Astrocyte (in vitro differentiated cells and primary cell): Measurements from ENCODE around the gene TLN1. TPM values are rescaled to one million over a fixed set of nuclear protein-coding genes. Genes with fewer than 3 reads are reported as not detected.

Experiments
- DNase-seq: peaks from one replicate; pipeline ENCODE4 v3.0.0-alpha.2; 2010; ENCODE audit warnings: low read depth
- FAIRE-seq: peaks from 2 replicates; lab custom pipeline; 2011; peaks lifted over from hg19 to GRCh38; lab: Jason Lieb, UNC
- H2AFZ ChIP-seq: 2 replicates; pipeline ENCODE4 v1.6.0; 2012; ENCODE audit warnings: low read depth, low read length, inconsistent platforms
- H3K27ac ChIP-seq: 2 replicates; pipeline ENCODE4 v1.5.1; 2011; ENCODE audit warnings: low read depth, low read length, inconsistent platforms
- H3K27me3 ChIP-seq: 2 replicates; pipeline ENCODE4 v1.6.0; 2011; ENCODE audit warnings: low read length, inconsistent platforms; ENCODE audit not compliant: insufficient read depth
- H3K36me3 ChIP-seq: 2 replicates; pipeline ENCODE4 v1.5.1; 2011; ENCODE audit warnings: low read length, inconsistent platforms; ENCODE audit not compliant: insufficient read depth
- H3K4me1 ChIP-seq: 2 replicates; pipeline ENCODE4 v1.5.1; 2011; ENCODE audit warnings: low read length, inconsistent platforms; ENCODE audit not compliant: insufficient read depth
- H3K4me2 ChIP-seq: 2 replicates; pipeline ENCODE4 v1.6.0; 2012; ENCODE audit warnings: low read length, inconsistent platforms
- H3K4me3 ChIP-seq: 2 replicates; pipeline ENCODE4 v1.5.1; 2011; ENCODE audit warnings: low read depth, mild to moderate bottlenecking, low read length, inconsistent platforms; ENCODE audit not compliant: insufficient read depth
- H3K79me2 ChIP-seq: 2 replicates; pipeline ENCODE4 v1.6.0; 2012; ENCODE audit warnings: mild to moderate bottlenecking, low read length, inconsistent platforms; ENCODE audit not compliant: insufficient read depth
- H3K9ac ChIP-seq: 2 replicates; pipeline ENCODE4 v1.6.0; 2012; ENCODE audit warnings: mild to moderate bottlenecking, low read length, inconsistent platforms
- H3K9me3 ChIP-seq: 2 replicates; pipeline ENCODE4 v1.5.1; 2012; ENCODE audit warnings: low read depth, mild to moderate bottlenecking, low read length, inconsistent platforms; ENCODE audit not compliant: insufficient read depth
- H4K20me1 ChIP-seq: 2 replicates; pipeline ENCODE4 v1.6.0; 2012; ENCODE audit warnings: low read length, inconsistent platforms; ENCODE audit not compliant: insufficient read depth
- H3K27ac Mint-ChIP-seq: one replicate; pipeline ENCODE4 v1.8.0; 2021; ENCODE audit warnings: mild to moderate bottlenecking, mixed read lengths; ENCODE audit not compliant: unreplicated experiment
- H3K27me3 Mint-ChIP-seq: one replicate; pipeline ENCODE4 v1.8.0; 2021; ENCODE audit warnings: low read depth, mixed read lengths; ENCODE audit not compliant: unreplicated experiment
- H3K36me3 Mint-ChIP-seq: one replicate; pipeline ENCODE4 v1.8.0; 2021; ENCODE audit warnings: low read depth, mixed read lengths; ENCODE audit not compliant: unreplicated experiment
- H3K4me1 Mint-ChIP-seq: one replicate; pipeline ENCODE4 v1.8.0; 2021; ENCODE audit warnings: low read depth, mixed read lengths; ENCODE audit not compliant: unreplicated experiment
- H3K4me3 Mint-ChIP-seq: one replicate; pipeline ENCODE4 v1.8.0; 2021; ENCODE audit warnings: mild to moderate bottlenecking, moderate library complexity, mixed read lengths; ENCODE audit not compliant: unreplicated experiment
- H3K9me3 Mint-ChIP-seq: one replicate; pipeline ENCODE4 v1.8.0; 2021; ENCODE audit warnings: mild to moderate bottlenecking, mixed read lengths; ENCODE audit not compliant: unreplicated experiment
- CTCF ChIP-seq: IDR thresholded peaks from 2 replicates; pipeline ENCODE4 v1.5.1; 2011; ENCODE audit warnings: low read depth, mild to moderate bottlenecking, inconsistent platforms, low read length, moderate library complexity; ENCODE audit not compliant: insufficient read depth
- EZH2 ChIP-seq: IDR thresholded peaks from 2 replicates; pipeline ENCODE4 v1.6.1; 2012; ENCODE audit warnings: mild to moderate bottlenecking, low read length, inconsistent platforms; ENCODE audit not compliant: insufficient read depth
- total RNA-seq: library from RNA; stranded (reverse); gene quantifications from 2 replicates; pipeline ENCODE4 v1.2.1, GENCODE V29; 2021

The TLN1 gene
- total RNA-seq, 1 donor from 2014 or later: 525 TPM

DNA sequence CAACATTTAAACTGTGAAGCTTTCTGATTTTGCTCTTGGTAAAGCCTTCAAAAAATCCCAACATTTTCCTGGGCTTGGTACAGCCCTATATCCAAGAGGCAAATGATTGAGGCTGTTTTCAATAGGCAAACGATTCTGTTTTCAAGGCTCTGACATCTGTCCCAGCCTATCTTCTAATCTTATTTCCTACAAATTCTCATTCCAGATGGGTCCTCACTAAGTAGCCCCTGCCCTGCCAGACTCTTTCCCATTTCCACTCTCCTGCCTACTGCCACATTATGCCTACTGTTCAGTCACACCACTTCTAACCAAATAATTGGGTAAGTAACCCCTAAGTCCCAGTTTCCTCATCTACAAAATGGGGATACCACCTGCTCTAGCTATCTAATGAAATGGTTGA lies 13.6 kb upstream of the TLN1 start:
- peak overlapping the region; percentile 83 for H3K4me3 Mint-ChIP-seq

DNA sequence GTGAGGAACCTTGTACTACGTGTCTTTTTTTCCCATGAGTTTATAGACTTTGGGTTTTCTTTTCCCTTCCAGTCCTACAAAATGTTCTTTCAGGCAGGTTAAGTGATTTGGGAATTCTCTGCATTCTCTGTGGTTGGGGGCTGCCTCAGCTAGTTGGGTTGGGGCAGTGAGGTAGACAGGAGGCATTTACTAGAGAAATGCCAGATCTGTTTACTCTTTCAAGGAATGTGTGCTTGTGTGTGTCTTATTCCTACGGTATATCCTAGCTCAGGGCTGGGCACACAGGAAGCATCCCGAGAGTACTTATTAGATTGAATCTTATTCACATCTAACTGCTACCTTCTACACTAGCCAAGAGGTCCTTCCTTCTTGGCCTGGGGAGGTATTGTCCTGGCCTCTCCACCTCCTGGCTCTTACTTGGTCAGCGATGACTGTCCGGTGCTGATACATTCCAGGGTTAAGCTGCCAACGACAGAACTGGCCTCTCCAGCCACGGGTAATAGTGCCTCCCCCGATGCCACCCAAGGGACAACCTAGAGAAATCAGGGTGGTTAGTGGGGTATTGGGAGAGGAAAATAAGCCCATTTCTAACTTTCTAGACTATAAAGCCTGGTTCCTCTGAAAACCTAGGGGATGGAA lies 12.0 kb upstream of the TLN1 start:
- Histone ChIP-seq H3K4me2 (no peak overlapping the region), H3K36me3 (peaks cover 38% of the 10 kb centered on the region), H3K9ac (no peak overlapping the region), H3K9me3 (no peaks in the 10 kb centered on the region), H2AFZ (no peak overlapping the region), H3K79me2 (peaks cover 63% of the 10 kb centered on the region), H4K20me1 (peaks cover 68% of the 10 kb centered on the region), H3K27ac (no peak overlapping the region), H3K27me3 (no peaks in the 10 kb centered on the region), H3K4me1 (peaks cover 19% of the 10 kb centered on the region), H3K4me3 (no peak overlapping the region)
- Mint-ChIP-seq H3K4me3 (no peak overlapping the region), H3K27ac (no peak overlapping the region), H3K9me3 (no peaks in the 10 kb centered on the region), H3K4me1 (peaks cover 22% of the 10 kb centered on the region), H3K27me3 (no peaks in the 10 kb centered on the region), H3K36me3 (peaks cover 37% of the 10 kb centered on the region)
- TF ChIP-seq EZH2 (no peak), CTCF (no peak)
- FAIRE-seq (no peak), DNase-seq (no peak)

More for the DNA sequence above, 13.6 kb upstream of the TLN1 start:
- Mint-ChIP-seq H3K36me3 (peaks cover 33% of the 10 kb centered on the region), H3K4me1 (peaks cover 22% of the 10 kb centered on the region), H3K27me3 (no peaks in the 10 kb centered on the region), H3K27ac (no peak overlapping the region), H3K9me3 (no peaks in the 10 kb centered on the region)
- Histone ChIP-seq H3K9ac (no peak overlapping the region), H3K4me1 (peaks cover 26% of the 10 kb centered on the region), H3K27ac (no peak overlapping the region), H3K79me2 (peaks cover 78% of the 10 kb centered on the region), H3K4me3 (peak overlapping the region; percentile 1), H3K36me3 (peaks cover 27% of the 10 kb centered on the region), H2AFZ (no peak overlapping the region), H3K27me3 (no peaks in the 10 kb centered on the region), H4K20me1 (peaks cover 61% of the 10 kb centered on the region), H3K4me2 (peak overlapping the region; percentile 95), H3K9me3 (no peaks in the 10 kb centered on the region)
- TF ChIP-seq EZH2 (no peak), CTCF (no peak)
- no peak for DNase-seq
- no peak for FAIRE-seq

- Histone ChIP-seq H3K27ac (no peak overlapping the region), H4K20me1 (peaks cover 71% of the 10 kb centered on the region), H3K4me2 (no peak overlapping the region), H3K9ac (no peak overlapping the region), H3K79me2 (peaks cover 58% of the 10 kb centered on the region), H3K9me3 (no peaks in the 10 kb centered on the region), H3K4me1 (peaks cover 19% of the 10 kb centered on the region), H3K27me3 (no peaks in the 10 kb centered on the region), H3K36me3 (peaks cover 42% of the 10 kb centered on the region), H2AFZ (no peak overlapping the region), H3K4me3 (no peak overlapping the region)
- DNase-seq (no peak), FAIRE-seq (no peak)
- Mint-ChIP-seq H3K4me3 (no peak overlapping the region), H3K4me1 (peaks cover 22% of the 10 kb centered on the region), H3K9me3 (no peaks in the 10 kb centered on the region), H3K36me3 (peaks cover 42% of the 10 kb centered on the region), H3K27ac (no peak overlapping the region), H3K27me3 (no peaks in the 10 kb centered on the region)
- TF ChIP-seq EZH2: no peak
- no peak for TF ChIP-seq CTCF
These were observed 11.5 kb upstream of the TLN1 start for GRCh38 chr9:35743452-35743851.
